ENCODE data around the gene RAB25.

Gene RAB25

DNA sequence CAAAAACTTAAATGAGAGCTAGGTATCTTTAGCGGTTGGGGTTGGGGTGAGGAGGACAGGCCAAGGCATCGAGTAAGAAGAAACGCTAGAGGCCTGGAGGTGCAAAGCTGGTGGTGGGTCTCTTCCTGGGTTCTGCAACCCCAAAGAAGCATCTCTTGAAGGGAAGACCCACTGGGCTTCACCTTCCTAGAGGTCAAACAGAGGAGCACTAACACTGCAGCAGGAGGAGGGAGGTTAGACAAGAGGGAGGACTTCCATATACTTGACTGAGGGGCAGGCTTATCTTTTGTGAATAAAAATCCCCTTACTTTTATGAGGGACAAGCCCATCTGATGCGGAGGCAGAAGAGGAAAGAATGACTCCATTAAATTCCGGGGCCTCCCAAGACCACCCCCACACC lies 18.8 kb downstream of the RAB25 start:
- no peak for DNase-seq (ENCODE audit: low read depth)

DNA sequence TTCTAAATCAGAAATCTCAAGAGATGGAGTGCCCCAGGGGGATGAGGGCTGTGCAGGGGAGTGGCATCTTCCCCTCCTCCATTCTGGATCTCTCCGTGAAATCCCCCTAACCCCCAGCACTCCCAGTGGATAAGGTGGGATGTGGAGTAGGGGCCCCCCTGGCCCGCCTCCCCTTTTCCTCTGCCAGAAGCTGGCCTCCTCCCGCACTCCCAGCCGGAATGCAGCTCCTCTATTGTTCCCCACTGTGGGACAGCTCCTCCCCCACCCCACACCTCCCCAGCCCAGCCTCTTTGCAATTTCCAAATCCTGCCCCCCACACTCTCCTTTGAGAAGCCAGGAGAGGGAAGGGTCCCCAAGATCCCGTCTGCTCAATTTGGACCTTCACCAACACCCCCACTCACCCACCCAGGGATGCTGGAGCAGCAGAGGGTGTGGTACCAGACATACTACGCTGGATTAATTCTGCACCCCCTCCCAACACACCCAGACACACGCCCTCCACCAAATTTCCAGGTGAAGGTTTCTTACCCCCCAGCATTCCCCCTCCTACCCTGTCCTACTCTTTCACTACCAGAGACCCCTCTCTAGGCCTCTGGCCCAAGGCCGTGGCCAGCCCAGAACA lies 19.4 kb downstream of the RAB25 start:
- DNase-seq (ENCODE audit: low read depth) = no peak

DNA sequence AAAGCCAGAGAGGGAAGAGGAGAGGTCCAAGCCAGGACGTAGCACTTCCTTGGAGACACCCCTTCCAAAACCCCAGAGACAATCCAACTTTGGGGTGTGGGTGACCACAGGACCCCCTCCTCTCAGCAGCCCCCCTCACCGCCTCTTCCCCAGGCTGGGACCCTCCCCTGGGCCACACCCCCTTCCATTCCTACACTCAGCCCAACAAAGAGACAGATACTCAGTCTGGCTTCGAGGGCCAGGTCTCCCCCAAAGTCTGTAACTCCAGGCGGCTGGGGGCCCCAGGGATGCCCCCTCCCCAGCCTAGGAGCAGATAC lies 19.9 kb downstream of the RAB25 start:
- no peak for DNase-seq (ENCODE audit: low read depth)

DNA sequence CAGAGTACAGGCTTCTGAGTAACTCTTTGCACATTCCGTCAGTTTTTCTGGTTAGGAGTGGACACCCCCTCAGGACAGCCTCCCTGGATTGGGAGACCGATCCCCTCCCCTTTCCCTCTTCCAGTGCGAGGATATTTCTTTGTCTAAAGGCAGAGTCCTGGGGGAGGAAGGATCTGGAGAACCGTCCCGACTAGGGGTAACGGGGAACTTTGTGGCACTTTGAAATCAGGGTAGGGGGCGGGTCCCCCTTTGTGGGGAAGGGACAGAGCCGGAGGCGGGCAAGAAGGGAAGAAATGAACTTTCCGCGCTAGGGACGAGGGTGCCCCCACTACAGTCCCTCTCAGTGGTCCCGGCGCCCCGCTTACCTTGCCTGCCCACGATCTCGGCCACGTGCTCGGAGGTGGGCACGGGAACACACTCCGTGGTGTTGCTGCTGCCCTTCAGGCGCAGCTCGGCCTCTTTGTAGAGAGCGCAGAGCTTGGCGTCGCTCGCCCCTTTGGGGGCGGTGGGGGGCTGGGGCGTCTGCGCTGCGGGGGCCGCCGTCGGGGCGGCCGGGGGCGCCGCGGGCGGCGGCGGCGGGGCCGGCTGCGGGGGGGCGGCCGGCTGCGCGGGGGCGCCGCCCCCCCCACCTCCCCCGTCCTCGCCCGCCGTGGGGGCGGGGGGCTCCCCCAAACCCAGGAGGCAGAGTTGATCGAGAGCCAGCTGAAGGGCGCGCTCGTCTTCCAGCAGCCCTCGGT lies 20.4 kb downstream of the RAB25 start:
- DNase-seq (ENCODE audit: low read depth) = no peak

DNA sequence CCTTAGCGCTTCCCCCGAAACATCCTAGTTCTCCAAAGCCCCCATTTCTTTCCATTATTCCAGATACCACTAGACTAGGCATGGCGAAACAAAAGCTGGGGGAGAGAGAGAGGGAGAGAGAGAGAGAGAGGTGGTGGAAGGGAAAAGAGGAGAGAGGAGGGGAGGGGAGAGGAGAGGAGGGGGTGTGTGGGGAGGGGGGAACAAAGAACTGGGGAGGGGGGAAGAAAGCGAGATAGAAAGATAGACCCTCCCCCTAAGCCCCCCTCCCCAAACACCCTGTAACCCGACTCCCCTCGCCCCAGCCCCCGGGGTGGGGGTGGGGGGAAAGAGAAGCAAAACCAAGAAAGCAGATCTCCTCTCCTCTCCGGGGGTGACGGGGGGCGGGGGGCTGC lies 21.0 kb downstream of the RAB25 start:
- DNase-seq (ENCODE audit: low read depth) = no peak

DNA sequence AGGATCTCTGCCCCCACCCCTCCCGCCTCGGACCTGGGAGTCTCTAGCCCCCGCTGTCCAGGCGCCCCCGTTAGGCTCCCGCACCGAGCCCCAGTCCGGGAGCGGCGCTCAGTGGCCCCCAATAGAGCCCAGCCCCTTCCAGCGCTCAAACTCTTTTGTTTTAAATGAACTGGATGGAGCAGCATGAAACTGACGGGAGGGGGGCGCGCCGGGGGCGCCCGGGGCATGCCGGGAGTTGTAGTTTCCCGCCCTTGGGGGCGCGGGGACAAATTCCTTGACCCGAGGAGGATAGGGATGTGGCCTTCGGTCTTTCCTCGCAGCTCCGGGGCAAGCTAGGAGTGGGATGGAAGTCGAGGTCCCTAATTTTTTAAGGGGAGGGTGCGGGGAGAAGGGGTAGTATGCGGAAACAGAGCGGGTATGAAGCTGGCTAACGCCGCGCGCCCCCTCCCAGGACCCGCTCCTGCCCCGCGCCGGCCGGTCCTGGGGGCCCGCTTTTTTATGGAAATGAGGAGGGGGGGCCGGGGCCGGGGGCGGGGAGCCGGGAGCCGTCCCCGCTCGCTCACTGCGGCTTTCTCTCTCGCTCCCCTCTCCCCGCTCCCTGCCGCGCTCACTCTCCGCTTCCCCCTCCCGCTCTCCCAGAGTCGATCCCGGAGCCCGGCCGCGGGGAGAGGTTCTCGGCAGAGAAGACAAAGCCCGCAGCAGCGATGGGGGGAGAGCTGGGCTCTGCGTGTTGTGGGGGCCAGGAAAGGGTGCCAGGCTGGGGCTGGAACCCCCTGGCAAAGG lies 21.5 kb downstream of the RAB25 start, which contains the start of gene MEX3A:
MEX3A (minus strand) TSS at position 157 of the 783 bp plus-strand sequence. CDS start 467 bp downstream, outside the sequence.
- peak; percentile 38 for DNase-seq (ENCODE audit: low read depth)

DNA sequence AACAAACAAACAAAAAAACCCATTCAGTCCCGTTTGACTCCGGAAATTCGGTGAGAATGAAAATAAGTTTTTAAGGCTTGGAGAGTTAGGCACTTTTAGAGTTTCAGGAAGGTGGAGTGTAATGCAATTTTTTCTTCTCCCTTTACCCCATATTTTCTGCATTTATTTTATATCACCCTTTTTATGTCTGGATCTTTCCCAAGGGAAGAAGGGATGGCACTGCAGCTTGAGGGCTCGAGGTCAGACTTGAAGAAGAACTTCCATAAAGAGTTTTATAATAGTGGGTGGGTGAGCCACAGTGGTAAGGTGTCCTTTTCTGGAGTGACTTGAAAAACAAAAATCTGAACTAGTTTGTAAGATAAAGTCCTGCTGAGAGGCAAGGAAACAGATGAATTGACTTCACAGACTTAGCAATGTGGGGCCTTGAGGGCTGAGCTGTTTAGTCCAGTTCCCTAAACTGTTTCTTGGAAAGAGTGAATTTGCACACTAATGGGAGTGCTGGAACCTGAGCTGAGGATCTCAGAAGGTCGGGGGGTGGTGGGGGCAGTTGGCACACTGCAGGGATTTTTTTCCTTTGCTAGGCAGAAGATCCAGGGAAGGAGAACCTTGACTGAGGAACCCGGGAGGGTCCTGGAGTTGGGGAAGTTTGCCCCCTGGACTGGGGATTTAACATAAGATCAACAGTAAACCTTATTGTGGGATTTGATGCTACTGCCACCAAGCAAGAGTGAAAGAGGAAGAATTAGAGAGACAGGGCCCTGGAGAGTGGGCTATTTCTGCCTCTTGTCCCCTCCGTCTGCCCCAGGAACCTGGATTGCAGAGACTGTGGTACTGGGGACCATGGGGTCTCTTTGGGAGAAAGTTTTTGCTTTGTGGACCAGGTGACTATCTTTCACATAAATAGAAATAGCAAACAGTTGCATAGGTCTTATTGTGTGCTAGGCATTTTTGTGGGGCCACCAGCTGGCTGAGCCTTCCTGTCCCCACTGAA lies 23.1 kb downstream of the RAB25 start:
- DNase-seq (ENCODE audit: low read depth) = no peak

DNA sequence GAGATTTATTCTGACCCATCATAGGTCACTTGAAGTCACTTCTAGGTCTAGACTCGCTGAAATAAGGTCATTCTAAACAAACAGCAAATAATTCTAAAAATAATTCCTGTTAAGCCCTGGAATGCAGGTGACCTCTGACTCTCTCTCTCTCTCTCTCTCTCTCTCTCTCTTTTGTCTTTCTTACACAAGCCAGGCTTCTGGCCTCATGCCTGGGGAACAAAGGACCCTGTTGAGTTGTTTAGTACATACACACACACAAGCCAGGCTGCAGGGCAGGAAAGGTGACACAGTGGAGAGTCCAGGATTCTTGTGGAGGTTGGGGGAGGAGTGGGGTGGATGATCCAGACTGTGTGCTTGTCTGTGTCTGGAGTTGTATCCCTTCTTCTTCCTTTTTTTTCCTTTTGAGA lies 25.3 kb downstream of the RAB25 start:
- no peak for DNase-seq (ENCODE audit: low read depth)

DNA sequence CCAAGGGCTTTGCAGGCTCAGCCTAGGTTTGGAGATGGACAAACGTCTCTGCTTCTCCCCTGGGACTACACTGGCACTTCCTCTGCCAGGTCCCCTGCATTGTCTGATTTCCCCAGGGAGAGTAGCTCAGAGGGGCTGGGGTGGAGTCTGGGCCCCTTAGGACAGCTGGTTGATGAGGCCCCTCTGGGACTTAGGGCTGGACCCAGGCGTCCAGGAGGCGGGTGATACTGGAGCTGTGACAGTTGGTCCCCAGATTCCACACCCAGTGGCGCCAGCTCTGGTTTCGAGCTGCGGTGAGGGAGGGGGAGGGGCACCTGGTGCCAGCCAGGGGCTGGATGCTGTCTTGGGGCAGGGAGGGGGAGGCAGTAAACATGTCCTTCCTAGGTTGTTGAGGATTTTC lies 28.7 kb downstream of the RAB25 start:
- no peak for DNase-seq (ENCODE audit: low read depth)

DNA sequence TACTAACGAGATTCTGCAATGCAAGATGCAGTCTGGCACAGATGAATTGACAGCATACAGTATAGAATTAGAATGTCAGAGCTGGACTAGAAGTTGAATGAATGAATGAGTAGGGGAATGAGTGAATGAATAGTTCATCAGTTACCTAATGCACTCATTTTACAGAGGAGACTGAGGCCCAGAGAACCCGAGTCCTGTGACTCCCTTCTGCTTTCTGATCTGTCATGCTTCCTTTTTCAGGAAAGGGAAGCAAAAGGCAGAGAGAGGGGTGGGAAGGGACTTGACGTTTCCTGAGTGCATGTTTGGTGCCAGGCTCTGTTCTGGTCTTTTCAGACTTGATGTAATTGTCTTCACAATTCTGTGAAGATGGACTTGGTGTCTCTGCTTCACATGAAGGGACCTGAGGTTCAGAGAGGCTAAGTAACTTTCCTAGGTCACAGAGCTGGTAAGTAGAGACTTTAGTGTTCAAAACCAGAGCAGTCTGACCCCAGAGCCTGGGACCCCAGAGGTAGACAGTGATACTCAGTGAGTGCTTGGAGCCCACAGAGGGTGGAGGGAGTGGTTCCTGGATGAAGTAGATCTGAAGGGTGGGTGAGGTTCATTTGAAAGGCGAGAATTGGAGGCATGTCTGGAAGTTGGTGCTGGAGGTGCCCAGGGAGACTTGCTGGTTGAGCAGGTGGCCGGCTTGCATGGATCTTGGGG lies 29.3 kb downstream of the RAB25 start:
- no peak for DNase-seq (ENCODE audit: low read depth)

DNA sequence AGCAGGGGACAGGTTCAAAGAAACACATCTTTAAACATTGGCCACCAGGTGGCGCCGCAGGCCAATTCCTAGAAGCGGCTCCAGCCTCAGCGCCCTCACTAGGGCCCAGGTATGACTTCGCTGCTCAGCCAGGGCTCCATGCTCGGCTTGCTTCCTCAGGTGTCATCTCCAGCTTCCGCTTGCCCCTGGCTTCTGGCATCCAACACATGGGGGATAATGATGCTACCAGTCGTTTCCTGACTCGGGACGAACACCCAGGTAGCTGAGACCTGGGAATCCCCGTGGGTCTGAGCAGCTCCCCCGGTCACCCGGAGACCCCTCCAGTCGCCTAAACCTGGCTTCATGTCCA lies 29.9 kb downstream of the RAB25 start:
- DNase-seq (ENCODE audit: low read depth) = peak; percentile 50

DNA sequence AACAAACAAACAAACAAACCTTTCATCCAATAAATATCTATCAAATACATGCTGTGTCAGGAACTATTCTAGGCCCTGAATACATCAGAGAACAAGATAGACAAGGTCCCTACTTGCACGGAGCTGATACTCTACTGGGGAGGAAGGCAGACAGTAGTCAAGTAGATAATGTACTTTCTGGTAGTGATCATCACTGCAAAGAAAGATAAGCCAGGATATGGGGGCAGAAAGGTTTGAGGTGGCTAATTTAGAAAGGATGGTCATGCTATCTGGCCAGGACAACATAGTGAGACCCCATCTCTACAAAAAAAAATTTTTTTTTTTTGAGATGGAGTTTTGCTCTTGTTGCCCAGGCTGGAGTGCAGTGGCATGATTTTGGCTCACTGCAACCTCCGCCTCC lies 30.6 kb downstream of the RAB25 start:
- no peak for DNase-seq (ENCODE audit: low read depth)

DNA sequence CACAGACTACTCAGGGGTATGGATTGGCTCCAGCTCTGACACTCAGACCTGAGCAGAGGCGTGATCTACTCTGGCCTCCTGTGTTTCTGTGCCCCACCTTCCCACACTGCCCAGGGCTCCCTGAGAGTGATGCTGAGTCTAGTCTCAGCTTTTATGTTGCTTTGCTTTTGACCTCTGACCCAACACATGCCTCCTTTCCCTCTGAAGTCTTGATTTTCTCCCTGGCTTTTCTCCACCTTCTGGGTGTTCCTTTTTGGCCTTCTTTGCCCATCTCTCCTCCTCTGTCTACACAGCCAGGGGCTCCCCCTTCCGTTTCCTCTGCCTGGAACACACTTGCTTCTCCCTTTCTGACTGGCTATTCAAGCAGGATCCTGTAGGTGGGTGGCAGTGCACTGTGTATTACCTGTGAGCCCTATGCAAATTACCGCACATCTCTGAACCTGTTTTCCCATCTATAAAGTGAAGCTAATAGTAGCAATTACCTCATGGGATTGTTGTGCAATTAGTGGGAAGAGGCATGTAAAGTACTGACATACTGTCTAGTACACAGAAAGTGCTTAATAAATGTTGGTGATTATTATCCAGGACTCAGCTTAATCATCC lies 35.0 kb downstream of the RAB25 start:
- no peak for DNase-seq (ENCODE audit: low read depth)

DNA sequence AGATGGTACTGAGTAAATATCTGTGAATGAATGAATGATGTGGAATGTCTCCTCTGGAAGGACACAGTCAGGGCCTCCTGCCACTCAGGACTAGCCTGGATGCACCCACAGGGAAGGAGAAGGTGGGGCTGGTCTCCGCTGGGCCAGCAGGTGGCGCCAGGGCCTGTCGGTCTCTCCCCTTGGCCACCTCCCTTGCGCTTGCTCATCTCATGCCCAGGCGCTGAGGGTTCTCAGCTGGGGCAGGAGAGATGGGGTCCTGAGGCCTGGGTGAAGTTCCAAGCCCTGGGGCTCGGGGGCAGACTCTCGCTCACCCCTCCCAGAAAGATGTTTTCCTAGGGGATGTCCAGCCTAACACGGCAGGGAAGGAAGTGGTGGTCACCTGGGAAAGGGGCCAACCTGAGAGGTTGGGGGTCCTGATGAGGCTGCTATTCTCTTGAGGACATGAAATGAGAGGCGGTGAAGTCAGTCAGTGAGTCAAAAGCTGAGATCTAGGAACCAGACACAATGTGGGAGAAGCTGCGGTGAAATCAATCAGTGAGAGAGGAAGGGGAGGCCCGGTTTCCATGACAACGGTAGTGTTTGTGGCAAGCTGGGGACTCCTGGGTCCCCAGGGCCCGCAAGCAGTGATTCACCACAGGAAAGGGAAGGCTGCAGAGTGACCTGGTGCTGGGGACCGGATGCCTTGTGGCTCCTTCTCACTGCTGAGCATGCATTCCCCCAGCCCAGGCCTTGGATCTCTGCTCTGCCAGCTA lies 35.9 kb downstream of the RAB25 start:
- DNase-seq (ENCODE audit: low read depth) = peak; percentile 86

DNA sequence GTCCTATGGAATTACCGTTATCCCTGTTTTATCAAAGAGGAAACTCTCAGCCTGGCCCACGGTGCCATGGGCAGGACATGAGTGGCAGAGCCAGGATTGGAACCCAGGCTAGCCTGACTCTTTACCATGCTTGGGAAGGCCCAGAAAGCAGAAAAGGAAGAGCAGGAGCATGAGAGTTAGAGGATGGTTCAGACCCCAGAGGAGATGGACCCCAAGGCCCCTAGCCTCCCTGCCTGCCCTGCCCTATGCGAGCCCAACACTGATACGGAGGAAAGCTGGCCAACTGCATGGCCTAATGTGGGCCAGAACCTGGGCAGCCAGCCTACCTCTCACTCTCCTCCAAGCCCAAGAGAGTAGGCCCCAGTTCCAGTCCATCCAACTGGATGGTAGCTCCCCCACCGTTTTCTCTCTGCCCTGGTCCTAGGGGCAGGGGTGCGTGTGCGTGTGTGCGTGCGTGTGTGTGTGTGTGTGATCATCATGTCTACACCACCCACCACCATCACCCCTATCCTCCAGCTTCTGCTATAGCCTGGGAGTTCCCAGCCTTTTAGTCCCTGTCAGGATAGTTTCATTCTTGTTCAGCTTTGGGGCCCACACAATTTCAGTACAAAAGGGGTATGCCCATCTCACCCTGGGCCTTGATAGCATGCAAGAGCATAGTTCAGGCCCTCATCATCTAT lies 36.7 kb downstream of the RAB25 start:
- no peak for DNase-seq (ENCODE audit: low read depth)

DNA sequence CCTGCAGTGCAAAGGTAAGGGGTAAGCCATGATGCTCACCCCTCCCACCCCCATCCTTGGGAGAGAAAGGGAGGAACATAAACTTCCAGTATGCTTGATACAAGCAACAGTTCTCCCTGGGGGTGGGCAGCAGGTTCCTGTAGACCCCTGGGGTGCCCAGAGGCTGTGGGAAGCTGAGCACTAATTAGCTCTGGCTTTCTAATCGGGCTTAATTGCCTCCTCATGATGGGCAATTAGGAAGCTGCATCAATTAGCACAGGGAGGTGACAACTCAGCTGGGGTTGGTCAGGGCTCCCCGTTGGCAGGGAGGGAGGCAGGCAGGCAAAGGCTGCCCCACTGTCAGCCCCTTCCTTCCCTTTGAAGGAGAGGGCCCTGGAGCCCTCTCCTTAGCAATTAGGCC lies 37.8 kb downstream of the RAB25 start:
- no peak for DNase-seq (ENCODE audit: low read depth)

DNA sequence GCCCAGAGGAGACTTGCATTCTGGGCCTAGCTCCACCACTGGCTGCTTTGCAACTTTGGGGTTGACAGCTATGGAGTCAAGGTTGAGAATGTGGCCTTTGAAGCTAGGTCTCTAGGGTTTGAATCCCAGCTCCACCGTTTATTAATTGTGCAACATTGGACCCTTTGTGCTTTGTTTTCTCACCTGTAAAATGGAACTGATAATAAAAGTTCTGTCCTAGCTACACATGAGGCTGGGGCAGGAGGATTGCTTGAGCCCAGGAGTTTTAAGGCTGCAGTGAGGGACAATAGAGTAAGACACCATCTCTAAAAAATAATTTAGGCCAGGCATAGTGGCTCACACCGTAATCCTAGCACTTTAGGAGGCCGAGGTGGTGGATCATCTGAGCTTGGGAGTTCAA lies 38.3 kb downstream of the RAB25 start:
- no peak for DNase-seq (ENCODE audit: low read depth)

DNA sequence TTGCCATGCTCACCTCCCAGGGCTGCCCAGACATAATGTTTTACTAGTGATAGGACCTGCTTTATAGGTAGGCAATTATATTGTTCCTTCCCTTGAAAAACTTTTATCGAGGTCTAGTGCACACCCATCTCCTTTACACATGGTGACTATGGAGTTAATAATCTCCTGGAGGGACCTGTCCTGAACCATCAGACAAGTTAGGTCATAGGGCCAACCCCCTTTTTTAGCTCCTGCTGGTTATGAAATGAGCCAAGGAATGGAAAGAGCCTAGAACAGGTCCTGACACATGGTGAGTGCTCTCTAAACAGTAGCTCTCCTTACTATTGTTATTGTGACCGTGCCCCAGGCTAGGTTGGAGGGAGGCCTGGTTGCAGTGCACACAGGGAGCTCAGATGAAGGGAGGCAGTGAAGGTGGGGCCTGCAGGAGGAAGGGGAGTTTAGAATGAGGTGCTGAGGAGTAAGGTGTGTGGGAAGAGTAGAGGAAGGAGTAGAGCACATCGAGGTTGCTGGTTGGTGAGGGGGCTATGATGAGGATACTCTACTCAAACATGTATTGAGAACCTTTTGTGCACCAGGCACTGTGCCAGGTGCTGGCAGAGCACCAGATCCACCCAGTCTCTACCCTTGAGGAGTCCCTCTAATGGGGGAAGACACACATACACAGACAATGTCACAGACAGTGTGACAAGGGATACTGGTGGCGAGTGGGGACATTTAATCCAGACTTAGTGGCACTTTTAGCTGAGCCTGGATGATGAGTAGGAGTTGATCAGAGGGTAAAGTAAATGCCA lies 39.4 kb downstream of the RAB25 start:
- DNase-seq (ENCODE audit: low read depth) = no peak

DNA sequence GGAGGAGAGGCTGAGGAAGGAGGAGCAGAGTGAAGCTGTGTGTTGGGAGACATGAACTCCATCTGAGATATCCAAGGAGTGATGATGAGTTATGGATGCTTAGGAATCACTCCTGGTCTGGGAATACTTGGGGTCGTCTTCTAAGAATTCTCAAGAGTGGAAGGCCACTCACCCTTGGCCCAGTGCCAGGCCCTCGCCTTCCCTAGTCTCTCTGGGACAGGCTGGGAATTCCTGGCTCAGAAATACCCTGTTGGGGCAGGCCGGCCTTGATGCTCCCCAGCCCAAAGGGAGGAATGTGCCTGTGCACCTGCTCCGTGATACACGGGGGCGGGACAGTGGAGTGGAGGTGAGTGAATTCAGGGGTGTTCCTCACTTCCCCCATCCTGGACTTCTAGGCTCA lies 40.9 kb downstream of the RAB25 start:
- DNase-seq (ENCODE audit: low read depth) = no peak
